GM08714 (cell line): Measurements from ENCODE around the gene ZNF775.

Experiments used
- H3K4me3 ChIP-seq: fragments of 200-500 bp; sonication (Bioruptor generic); 2 replicates; pipeline ENCODE4 v1.5.1; 2014; ENCODE audit warnings: mild to moderate bottlenecking, low read length, inconsistent platforms
- ZNF274 ChIP-seq: IDR thresholded peaks from 2 replicates; pipeline ENCODE4 v1.6.1; 2012; ENCODE audit warnings: mild to moderate bottlenecking, low read depth, low read length

The ZNF775 gene

DNA sequence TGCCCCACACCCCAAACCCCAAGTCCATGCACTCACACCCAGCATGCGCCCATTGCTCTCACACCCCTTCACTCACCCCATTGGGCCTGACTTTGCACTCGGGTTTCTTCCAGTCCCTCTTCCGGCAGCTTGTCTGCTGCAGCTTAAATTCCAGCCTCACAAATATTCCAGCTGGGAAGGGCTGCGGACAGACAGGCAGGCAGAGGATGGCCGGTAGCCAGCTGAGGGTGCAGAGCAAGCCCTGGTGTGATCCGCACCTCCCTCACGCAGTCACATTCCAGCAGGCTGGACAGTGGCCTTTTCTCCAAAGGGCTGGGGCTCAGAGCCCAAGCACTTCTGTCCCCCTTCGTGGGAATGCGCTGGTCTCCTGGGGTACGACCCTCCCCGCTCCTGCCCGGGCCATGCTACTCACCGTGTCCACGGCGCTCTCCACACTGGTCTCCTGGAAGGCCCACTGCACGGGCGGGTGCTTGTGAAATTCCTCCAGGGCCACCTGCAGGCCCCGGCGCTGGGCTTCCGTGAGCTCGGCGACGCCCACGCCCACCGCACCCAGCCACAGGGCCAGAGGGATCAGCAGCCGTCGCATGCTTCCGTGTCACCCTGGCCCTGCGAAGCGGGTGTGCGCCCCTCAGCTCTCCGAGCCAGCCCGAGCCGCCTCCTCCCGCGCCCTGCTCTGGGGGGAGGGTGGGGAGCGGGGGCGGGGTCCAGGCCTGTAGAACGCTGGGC, 38.9 kb upstream of the ZNF775 start:
- no peak for TF ChIP-seq ZNF274
- H3K4me3 ChIP-seq, result no peak overlapping the region

DNA sequence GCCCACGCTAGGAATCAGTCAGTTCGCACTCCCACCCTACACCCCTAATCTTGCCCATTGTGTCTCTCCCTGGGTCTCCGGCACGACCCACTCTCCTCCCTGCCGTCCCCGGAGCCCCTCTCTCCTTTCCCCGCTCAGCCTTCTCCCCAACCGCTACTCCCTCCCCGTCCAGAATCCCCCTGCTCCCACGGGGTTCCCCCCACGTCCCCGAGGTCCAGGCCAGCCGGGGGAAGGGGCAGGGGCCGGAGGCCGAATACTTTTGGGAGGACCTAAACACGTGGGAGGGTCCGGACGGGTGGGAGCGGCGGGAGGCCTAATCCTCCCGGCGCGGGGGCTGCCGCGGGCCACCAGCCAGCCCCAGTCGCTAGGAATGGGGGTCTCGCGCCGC, 38.3 kb upstream of the ZNF775 start:
- no peak for TF ChIP-seq ZNF274
- no peak overlapping the region for H3K4me3 ChIP-seq

- H3K4me3 ChIP-seq, result no peak within 1 kb of the TSS
These were observed 37.6 kb upstream of the ZNF775 start, which contains the start of gene RARRES2 for GRCh38 chr7:150341263-150342120. RARRES2 (minus strand) TSS chr7:150341629; CDS start chr7:150340609, 1,020 bp downstream.

DNA sequence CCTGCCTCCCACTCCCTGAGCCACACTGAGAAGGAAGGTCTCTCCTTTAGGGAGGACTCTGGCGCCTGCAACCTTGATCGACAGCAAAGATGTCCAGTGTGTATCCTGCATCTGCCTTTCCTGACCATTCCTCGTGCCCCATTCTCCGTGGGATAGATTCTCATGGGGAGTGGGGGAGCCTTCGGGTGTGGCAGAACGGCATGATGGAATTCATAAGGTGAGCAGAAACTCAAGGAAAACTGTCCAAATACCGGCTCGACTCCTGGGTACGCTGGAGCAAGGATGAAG, 37.1 kb upstream of the ZNF775 start:
- H3K4me3 ChIP-seq, result no peak overlapping the region
- TF ChIP-seq ZNF274, result no peak

More at GRCh38 chr7:150341263-150342120, 37.6 kb upstream of the ZNF775 start, which contains the start of gene RARRES2:
- no peak for TF ChIP-seq ZNF274

DNA sequence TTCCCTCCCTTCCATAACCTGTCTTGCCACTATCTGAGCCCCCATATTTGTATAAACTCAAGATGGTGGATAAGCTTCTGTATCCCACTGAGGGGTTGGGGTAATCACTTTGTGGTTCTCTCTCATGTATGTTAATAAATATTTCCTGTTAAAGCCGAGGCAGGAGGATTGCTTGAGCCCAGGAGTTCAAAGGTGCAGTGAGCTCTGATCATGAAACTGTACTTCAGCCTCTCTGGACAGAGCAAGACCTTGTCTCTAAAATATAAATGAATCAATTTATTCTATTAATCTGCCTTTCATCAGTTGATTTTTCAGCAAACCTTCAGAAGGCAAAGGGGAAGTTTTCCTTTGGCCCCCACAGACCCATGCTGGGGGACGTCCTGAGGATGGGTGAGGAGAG, 35.9 kb upstream of the ZNF775 start:
- no peak for TF ChIP-seq ZNF274
- H3K4me3 ChIP-seq, result no peak overlapping the region

GRCh38 chr7:150344299-150344698, 34.8 kb upstream of the ZNF775 start:
- H3K4me3 ChIP-seq, result no peak overlapping the region
- no peak for TF ChIP-seq ZNF274

GRCh38 chr7:150345012-150345411, 34.1 kb upstream of the ZNF775 start:
- H3K4me3 ChIP-seq, result no peak overlapping the region
- no peak for TF ChIP-seq ZNF274

- no peak for TF ChIP-seq ZNF274
- no peak overlapping the region for H3K4me3 ChIP-seq
These were observed 32.2 kb upstream of the ZNF775 start for GRCh38 chr7:150346922-150347321.

GRCh38 chr7:150351587-150352194, 27.4 kb upstream of the ZNF775 start:
- no peak overlapping the region for H3K4me3 ChIP-seq
- no peak for TF ChIP-seq ZNF274

DNA sequence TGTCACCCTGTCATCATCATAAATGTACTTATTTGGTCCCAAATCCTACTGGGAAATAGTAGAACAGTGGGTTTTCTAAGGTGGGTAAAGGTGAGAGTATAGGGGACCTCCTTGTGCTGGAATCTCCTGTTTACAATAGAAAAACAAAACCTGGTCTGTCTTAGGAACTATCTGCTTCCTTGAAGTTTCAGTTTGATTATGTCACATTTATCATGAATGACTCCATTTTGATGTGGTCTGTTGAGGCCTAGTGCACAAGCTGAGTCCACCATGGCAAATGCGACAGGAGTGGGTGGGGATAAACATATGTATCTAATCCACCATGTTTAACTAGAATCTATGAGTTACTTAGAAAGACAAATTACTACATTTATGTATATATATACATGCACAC, 23.5 kb upstream of the ZNF775 start:
- TF ChIP-seq ZNF274, result no peak
- no peak overlapping the region for H3K4me3 ChIP-seq

DNA sequence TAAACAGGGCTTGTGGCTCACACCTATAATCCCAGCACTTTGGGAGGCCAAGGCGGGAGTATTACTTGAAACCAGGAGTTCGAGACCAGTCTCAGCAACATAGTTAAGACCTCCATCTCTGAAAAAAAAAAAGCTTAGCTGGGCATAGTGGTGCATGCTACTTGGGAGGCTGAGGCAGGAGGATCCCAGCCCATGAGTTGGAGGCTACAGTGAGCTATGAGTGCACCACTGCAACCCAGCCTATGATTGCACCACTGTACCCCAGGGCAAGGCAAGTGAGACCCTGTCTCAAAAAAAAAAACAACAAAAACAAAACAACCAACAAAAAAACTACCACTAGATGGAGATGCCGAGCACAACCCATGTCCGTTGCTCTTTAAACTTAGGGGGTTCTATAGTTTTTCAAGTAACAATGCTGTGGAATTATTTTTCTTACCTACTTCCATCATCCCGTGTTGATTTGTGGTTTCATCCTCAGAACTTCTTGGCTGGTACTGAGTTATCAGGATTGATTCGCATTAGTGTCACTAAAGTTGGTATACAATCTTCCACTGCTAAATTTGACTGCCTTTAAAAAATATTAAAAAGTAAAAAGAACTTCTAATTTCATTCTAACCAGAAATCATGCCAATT, 22.7 kb upstream of the ZNF775 start:
- no peak for TF ChIP-seq ZNF274

GRCh38 chr7:150357270-150357669, 21.9 kb upstream of the ZNF775 start:
- TF ChIP-seq ZNF274, result no peak

More for the DNA sequence above, 22.7 kb upstream of the ZNF775 start:
- no peak overlapping the region for H3K4me3 ChIP-seq

GRCh38 chr7:150357771-150358427, 21.2 kb upstream of the ZNF775 start:
- H3K4me3 ChIP-seq, result no peak overlapping the region
- no peak for TF ChIP-seq ZNF274

More at GRCh38 chr7:150357270-150357669, 21.9 kb upstream of the ZNF775 start:
- H3K4me3 ChIP-seq, result no peak overlapping the region; the same call in 1 of the 2 replicates

DNA sequence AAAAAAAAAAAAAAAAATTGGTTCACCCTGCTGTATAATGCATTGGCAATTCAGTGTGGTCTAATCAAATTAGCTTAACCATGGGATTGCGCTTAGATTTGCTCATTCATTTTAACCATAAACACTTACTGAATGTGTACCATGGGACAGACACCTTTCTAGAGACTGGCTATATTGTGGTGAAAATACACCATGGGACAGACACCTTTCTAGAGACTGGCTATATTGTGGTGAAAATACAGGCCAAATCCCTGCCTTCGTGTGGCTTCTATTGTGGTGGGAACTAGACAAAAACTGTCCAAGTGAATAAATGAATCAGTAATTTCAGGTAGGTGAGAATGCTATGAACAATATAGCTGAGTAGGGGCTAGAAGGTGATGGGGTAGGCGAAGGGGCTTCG, 20.7 kb upstream of the ZNF775 start:
- no peak for TF ChIP-seq ZNF274
- H3K4me3 ChIP-seq, result no peak overlapping the region
